ENCODE data around the gene WDR17.
"Not testable (repeated sequence)": the region's sequence is repeated elsewhere in the genome, so short reads cannot be mapped to it uniquely, and the experiment has no call there.

WDR17 gene

DNA sequence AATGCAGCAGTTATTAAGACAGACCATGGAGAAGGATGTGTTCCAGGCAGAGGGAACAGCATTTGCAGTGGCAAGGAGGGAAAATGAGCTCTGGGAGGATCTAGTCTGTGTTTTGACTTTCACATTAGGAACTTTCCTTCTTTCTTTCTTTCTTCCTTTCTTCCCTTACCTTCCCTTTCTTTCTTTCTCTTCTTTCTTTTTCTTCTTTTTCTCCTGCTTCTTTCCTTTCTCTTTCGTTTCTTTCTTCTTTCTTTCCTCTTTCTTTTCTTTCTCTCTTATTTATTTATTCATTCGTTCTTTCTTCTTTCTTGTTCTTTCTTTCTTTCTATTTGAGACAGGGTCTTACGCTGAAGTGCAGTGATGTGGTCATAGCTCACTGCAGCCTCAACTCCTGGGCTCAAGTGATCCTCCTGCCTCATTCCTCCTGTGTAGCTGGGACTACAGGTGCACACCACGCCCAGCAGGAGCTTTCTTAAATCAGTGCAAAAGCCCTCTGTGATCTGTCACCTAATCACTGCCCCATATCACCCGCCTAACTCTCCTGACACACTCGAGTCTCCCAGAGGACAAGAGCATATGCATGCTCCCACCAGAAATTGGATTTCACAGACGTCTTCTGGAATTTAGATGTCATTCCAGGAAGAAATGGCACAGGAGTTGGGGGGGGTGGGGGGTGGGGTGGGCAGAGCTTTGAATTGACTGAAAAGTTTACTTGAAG lies 145.1 kb downstream of the WDR17 start:
- no peaks in the 10 kb centered on the region for H3K9me3 Mint-ChIP-seq
- no peak overlapping the region for H3K27ac Mint-ChIP-seq
- DNase-seq (no peak), ATAC-seq (replicated peaks) (no peak)
- no peaks in the 10 kb centered on the region for H3K36me3 Mint-ChIP-seq (ENCODE audit: insufficient read depth)
- H3K27me3 Mint-ChIP-seq: peaks cover 32 to 43% of the 10 kb centered on the region in 2 donors
- H3K4me3 Mint-ChIP-seq: no peak overlapping the region
- H3K4me1 Mint-ChIP-seq (ENCODE audit: low read depth in 2 of 2): no peaks in the 10 kb centered on the region

DNA sequence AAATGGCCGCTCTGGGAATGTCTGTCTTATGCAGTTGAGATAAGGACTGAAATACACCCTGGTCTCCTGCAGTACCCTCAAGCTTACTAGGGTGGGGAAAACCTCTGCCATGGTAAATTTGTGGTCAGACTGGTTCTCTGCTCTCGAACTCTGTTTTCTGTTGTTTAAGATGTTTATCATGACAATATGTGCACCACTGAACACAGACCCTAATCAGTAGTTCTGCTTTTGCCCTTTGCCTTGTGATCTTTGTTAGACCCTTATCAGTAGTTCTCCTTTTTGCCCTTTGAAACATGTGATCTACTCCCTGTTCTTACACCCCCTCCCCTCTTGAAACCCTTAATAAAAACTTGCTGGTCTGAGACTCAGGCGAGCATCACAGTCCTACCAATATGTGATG lies 146.7 kb downstream of the WDR17 start:
- not testable (repeated sequence) for H3K4me3 Mint-ChIP-seq; DNase-seq; H3K4me1 Mint-ChIP-seq (ENCODE audit: low read depth in 2 of 2); H3K9me3 Mint-ChIP-seq; ATAC-seq (replicated peaks); H3K27ac Mint-ChIP-seq; H3K36me3 Mint-ChIP-seq (ENCODE audit: insufficient read depth)
- H3K27me3 Mint-ChIP-seq: peaks cover 16 to 34% of the 10 kb centered on the region in 2 donors

DNA sequence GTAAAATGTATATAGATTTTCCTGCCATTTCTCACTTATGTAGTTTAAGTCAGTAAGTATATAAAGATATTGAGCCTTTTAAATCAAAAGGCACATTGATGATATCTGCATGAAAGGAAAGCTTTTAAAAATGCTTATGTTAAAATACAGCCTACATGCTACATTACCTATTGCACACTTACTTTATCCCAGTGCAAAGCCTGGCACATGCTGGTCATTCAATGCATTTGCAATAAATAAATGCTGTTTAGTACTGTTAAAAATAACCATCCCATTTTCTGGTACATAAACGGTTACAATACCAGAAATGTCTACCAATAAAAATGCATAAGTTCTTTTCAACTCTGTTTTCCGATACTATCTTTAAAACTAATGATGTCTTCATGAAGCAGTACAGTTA lies 151.9 kb downstream of the WDR17 start:
- H3K27ac Mint-ChIP-seq: no peak overlapping the region

DNA sequence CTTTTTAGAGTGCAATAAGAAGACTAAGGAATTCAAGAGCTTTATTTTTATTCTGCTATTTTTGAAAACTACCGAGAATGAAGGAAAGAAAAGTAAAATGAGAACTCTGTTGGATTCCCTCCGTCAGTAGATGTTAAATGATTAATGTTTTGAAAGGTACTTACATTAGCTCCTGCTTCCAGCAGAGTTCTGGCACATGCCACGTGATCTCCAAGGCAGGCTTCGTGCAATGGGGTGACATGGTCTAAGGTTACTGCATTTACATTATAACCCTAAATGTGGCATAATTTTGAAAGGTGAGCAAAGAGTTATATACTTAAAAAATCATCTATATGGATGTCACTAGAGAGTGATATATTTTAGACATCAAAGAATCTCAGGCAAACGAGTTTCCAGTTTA lies 156.5 kb downstream of the WDR17 start:
- Mint-ChIP-seq H3K27ac (no peak overlapping the region), H3K27me3 (peaks cover 14 to 25% of the 10 kb centered on the region in 2 donors)
- no peak for DNase-seq

More for the DNA sequence above, 151.9 kb downstream of the WDR17 start:
- Mint-ChIP-seq H3K9me3 (no peaks in the 10 kb centered on the region), H3K36me3 (ENCODE audit: insufficient read depth) (peaks cover 3% of the 10 kb centered on the region), H3K4me1 (ENCODE audit: low read depth in 2 of 2) (no peaks in the 10 kb centered on the region), H3K27me3 (peaks cover 6 to 7% of the 10 kb centered on the region in 2 donors), H3K4me3 (no peak overlapping the region)
- ATAC-seq (replicated peaks) (no peak), DNase-seq (no peak)

DNA sequence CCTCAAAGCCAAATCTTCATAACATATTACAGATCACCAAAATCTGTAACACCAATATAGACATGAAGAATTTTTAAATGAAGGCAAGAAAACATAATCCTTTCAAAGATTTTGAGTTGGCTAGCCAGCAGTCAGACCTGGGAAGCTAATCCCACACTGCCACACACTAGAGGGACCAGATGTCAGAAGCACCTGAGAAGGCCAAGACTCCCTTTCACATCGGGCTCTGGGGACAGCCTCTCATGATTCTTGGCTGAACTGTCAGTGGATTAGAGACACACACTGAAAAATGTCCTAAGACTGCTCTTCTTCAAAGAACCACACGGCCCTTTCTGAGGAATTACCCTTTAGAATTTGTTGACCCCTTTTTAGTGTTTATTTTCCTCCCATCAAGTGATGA lies 157.9 kb downstream of the WDR17 start:
- no peak for ATAC-seq (replicated peaks)
- Mint-ChIP-seq H3K4me3 (no peak overlapping the region), H3K36me3 (ENCODE audit: insufficient read depth) (peaks cover 3% of the 10 kb centered on the region), H3K4me1 (ENCODE audit: low read depth in 2 of 2) (no peaks in the 10 kb centered on the region), H3K9me3 (no peaks in the 10 kb centered on the region), H3K27ac (no peak overlapping the region), H3K27me3 (peaks cover 20 to 36% of the 10 kb centered on the region in 2 donors)
- no peak for DNase-seq

More for the DNA sequence above, 156.5 kb downstream of the WDR17 start:
- ATAC-seq (replicated peaks): no peak
- Mint-ChIP-seq H3K9me3 (no peaks in the 10 kb centered on the region), H3K4me3 (no peak overlapping the region), H3K36me3 (ENCODE audit: insufficient read depth) (peaks cover 3% of the 10 kb centered on the region), H3K4me1 (ENCODE audit: low read depth in 2 of 2) (no peaks in the 10 kb centered on the region)

DNA sequence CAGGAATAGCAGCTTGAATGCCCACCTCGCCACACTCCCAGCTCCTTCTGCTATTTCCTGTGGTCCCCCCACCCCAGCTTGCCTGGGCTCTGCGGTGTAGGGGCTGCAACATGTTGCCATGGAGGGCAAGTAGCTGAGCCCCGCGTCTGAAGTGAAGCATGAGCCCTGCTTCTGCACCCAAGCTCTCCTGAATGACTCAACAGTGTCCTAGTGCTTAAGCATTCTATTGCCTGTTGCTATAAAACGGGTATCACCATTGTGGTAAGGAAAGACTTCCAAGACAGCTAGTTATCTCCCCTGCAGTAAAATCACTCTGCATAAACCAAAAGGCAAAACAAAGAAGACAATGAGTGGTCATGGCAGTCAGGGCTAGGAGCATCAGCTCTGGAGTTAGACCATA lies 161.1 kb downstream of the WDR17 start:
- Mint-ChIP-seq H3K36me3 (ENCODE audit: insufficient read depth) (no peaks in the 10 kb centered on the region), H3K9me3 (no peaks in the 10 kb centered on the region), H3K4me3 (no peak overlapping the region)

DNA sequence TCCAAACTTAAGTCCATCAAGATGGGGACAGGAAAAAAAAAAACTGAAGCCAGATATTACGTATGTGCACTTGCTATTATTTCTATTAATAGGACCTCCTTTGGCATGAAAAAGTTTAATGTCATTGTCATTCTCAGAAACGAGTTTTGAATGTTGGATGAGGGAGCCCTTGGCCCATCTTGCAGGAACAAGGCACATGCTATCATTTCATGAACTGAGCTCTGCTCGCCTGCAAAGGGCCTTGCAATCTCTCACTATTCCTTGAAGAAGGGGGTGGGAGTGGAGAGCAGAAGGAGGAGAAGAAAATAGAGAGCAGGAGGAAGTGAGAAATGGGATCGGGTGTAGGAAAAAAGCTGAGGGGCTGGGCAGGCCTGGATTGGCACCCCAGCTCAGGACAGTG lies 164.0 kb downstream of the WDR17 start:
- no peaks in the 10 kb centered on the region for H3K9me3 Mint-ChIP-seq
- H3K4me1 Mint-ChIP-seq (ENCODE audit: low read depth in 2 of 2): no peaks in the 10 kb centered on the region
- H3K36me3 Mint-ChIP-seq (ENCODE audit: insufficient read depth): no peaks in the 10 kb centered on the region
- H3K4me3 Mint-ChIP-seq: no peak overlapping the region
- ATAC-seq (replicated peaks): no peak
- peaks cover 48 to 65% of the 10 kb centered on the region in 2 donors for H3K27me3 Mint-ChIP-seq
- no peak overlapping the region for H3K27ac Mint-ChIP-seq
- no peak for DNase-seq

More for the DNA sequence above, 161.1 kb downstream of the WDR17 start:
- peaks cover 36 to 46% of the 10 kb centered on the region in 2 donors for H3K27me3 Mint-ChIP-seq
- no peak for DNase-seq
- H3K4me1 Mint-ChIP-seq (ENCODE audit: low read depth in 2 of 2): no peaks in the 10 kb centered on the region
- no peak for ATAC-seq (replicated peaks)
- H3K27ac Mint-ChIP-seq: no peak overlapping the region
